A673 (cell line): Measurements from ENCODE around the gene MORN4. TPM values are rescaled to one million over a fixed set of nuclear protein-coding genes. Genes with fewer than 3 reads are reported as not detected.

Source experiments
- BruUV-seq: library from RNA; stranded (reverse); fragments of 400-500 nt; replicated peaks from 2 replicates; lab custom pipeline; 2021; lab: Mats Ljungman, UMichigan
- CTCF ChIA-PET: fragments of 300-600 bp; sonication (Branson Sonifier 250); formaldehyde crosslinking; loops from one replicate; lab custom pipeline; 2022; ENCODE audit warnings: antibody characterized with exemption; lab: Charles Lee
- POLR2A ChIA-PET: fragments of 300-600 bp; sonication (Branson Sonifier 250); formaldehyde crosslinking; loops from one replicate; lab custom pipeline; 2022; ENCODE audit warnings: antibody characterized with exemption; ENCODE audit not compliant: low non-redundant PET; lab: Charles Lee
- DNase-seq: peaks from one replicate; pipeline ENCODE4 v3.0.0-alpha.2; 2015; ENCODE audit warnings: low spot score
- H3K27ac ChIP-seq: fragments of 200-600 bp; sonication (generic); 2 replicates; pipeline ENCODE4 v1.5.1; 2016; ENCODE audit warnings: mixed run types, low read depth, mild to moderate bottlenecking, mixed read lengths, antibody characterized with exemption, low read length; ENCODE audit not compliant: poor library complexity, severe bottlenecking
- H3K27me3 ChIP-seq: fragments of 200-600 bp; sonication (generic); replicated peaks from 2 replicates; pipeline ENCODE4 v1.6.1; 2017; ENCODE audit warnings: mixed run types, low read depth, mild to moderate bottlenecking, mixed read lengths, antibody characterized with exemption, low read length; ENCODE audit not compliant: insufficient read depth, poor library complexity
- H3K36me3 ChIP-seq: fragments of 200-600 bp; sonication (generic); 2 replicates; pipeline ENCODE4 v1.6.1; 2016; ENCODE audit warnings: mixed run types, mild to moderate bottlenecking, mixed read lengths, antibody characterized with exemption, low read length; ENCODE audit not compliant: insufficient read depth, poor library complexity, severe bottlenecking
- H3K4me1 ChIP-seq: fragments of 200-600 bp; sonication (generic); 2 replicates; pipeline ENCODE4 v1.6.1; 2017; ENCODE audit warnings: mixed run types, mild to moderate bottlenecking, mixed read lengths, antibody characterized with exemption, low read length; ENCODE audit not compliant: insufficient read depth, poor library complexity, severe bottlenecking
- H3K4me3 ChIP-seq: fragments of 200-600 bp; sonication (generic); 2 replicates; pipeline ENCODE4 v1.5.1; 2016; ENCODE audit warnings: low read depth, mixed run types, mild to moderate bottlenecking, mixed read lengths, low read length; ENCODE audit not compliant: poor library complexity, severe bottlenecking
- H3K9me3 ChIP-seq: fragments of 200-600 bp; sonication (generic); 2 replicates; pipeline ENCODE4 v1.6.1; 2016; ENCODE audit warnings: mixed run types, low read depth, mild to moderate bottlenecking, mixed read lengths, antibody characterized with exemption, low read length; ENCODE audit not compliant: poor library complexity, severe bottlenecking
- EZH2 ChIP-seq: fragments of 200-600 bp; sonication (generic); IDR thresholded peaks from 2 replicates; pipeline ENCODE4 v1.6.1; 2017; ENCODE audit warnings: borderline replicate concordance, low read depth, mild to moderate bottlenecking, mixed read lengths, antibody characterized with exemption, low read length; ENCODE audit not compliant: poor library complexity, severe bottlenecking
- intact Hi-C: fragments of 100-400 bp; cut with micrococcal nuclease; formaldehyde crosslinking; loops from one replicate; pipeline ENCODE4 v1.10.0; 2022; ENCODE audit not compliant: unreplicated experiment
- total RNA-seq: library from RNA; stranded (reverse); gene quantifications from 2 replicates; pipeline ENCODE4 v1.2.3, GENCODE V29; 2021
- TF ChIP-seq, protein P1 (sequence below): fragments of 300-800, 200-600 bp; sonication (generic); conservative IDR thresholded peaks from 2 replicates; pipeline ENCODE4 v1.5.1; 2017; ENCODE audit warnings: low read depth, mild to moderate bottlenecking, antibody characterized with exemption, low read length, moderate library complexity, mixed read lengths

MORN4 gene
- total RNA-seq, 1 experiment from 2014 or later: 8.4 TPM

DNA sequence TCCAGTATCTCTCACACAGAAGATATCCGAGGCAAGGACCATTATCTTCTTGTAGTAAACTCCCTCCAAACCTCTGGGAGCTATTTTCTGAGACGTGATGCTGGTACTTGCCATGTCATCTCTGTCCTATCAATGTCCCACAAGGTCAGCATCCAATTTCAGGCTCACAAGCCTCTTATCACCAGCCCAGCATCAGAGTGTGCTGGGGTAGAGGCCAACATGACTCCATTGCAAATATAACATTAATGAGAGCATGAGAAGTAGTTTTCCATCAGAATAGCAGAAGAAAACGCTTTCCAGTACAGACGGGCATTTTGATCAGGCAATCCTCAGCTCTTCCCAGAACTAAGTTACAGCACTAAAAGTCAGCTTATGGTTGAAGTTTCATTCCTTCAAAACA lies 5.6 kb downstream of the MORN4 start:
- no peak for TF ChIP-seq EZH2
- TF ChIP-seq, protein P1, sequence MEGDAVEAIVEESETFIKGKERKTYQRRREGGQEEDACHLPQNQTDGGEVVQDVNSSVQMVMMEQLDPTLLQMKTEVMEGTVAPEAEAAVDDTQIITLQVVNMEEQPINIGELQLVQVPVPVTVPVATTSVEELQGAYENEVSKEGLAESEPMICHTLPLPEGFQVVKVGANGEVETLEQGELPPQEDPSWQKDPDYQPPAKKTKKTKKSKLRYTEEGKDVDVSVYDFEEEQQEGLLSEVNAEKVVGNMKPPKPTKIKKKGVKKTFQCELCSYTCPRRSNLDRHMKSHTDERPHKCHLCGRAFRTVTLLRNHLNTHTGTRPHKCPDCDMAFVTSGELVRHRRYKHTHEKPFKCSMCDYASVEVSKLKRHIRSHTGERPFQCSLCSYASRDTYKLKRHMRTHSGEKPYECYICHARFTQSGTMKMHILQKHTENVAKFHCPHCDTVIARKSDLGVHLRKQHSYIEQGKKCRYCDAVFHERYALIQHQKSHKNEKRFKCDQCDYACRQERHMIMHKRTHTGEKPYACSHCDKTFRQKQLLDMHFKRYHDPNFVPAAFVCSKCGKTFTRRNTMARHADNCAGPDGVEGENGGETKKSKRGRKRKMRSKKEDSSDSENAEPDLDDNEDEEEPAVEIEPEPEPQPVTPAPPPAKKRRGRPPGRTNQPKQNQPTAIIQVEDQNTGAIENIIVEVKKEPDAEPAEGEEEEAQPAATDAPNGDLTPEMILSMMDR: no peak
- H3K36me3 ChIP-seq: no peaks in the 10 kb centered on the region
- DNase-seq: no peak
- no peak overlapping the region for H3K27ac ChIP-seq
- peaks cover 12% of the 10 kb centered on the region for H3K4me1 ChIP-seq
- no peaks in the 10 kb centered on the region for H3K9me3 ChIP-seq
- intact Hi-C loops: no loop called here
- no peak overlapping the region for H3K4me3 ChIP-seq
- no TSS peak for BruUV-seq
- ChIA-PET POLR2A (no interaction called here), CTCF (no interaction called here)
- H3K27me3 ChIP-seq: no peaks in the 10 kb centered on the region

DNA sequence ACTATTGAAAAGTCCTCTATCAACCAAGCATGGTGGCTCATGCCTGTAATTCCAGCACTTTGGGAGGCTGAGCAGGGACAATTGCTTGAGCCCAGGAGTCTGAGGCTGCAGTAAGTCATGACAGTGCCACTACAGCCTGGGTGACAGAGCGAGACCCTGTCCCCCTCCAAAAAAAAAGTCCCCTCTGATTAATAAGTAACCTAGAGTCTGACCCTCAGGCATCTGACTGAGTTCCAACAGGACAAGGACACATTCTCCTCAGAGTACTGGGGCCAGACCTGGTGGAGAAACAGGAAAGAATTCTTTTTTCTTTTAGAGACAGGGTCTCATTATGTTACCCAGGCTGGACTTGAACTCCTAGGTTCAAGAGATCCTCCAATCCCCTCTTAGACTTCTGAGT lies 10.0 kb downstream of the MORN4 start:
- intact Hi-C loops: no loop called here
- CTCF ChIA-PET: no interaction called here
- no peak overlapping the region for H3K27ac ChIP-seq
- BruUV-seq: no TSS peak
- H3K9me3 ChIP-seq: no peaks in the 10 kb centered on the region
- no peaks in the 10 kb centered on the region for H3K36me3 ChIP-seq
- no peak for TF ChIP-seq EZH2
- no peaks in the 10 kb centered on the region for H3K4me1 ChIP-seq
- H3K27me3 ChIP-seq: no peaks in the 10 kb centered on the region
- no peak overlapping the region for H3K4me3 ChIP-seq
- no peak for DNase-seq
- POLR2A ChIA-PET: interaction anchor here (0.5 kb wide), 1 partner anchor 25 kb away, joined by 12 read pairs; no protein-coding TSS in a partner anchor

DNA sequence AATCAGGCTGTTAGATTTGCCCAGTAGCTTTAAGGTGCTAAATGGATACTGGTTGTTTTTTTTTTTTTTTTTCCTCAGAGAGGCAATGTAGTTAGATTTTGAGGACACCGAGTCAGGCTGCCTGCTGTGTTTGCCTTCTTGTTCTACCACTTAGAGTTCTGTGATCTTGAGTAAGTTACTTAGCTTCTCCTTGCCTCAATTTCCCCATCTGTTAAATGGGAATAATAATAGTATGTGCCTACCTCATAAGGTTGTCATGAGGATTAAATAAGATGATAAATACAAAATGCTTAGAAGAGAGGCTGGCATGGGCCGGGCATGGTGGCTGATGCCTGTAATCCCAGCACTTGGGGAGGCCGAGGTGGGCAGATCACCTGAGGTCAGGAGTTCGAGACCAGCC lies 14.6 kb downstream of the MORN4 start:
- Histone ChIP-seq H3K27ac (no peak overlapping the region), H3K4me3 (no peak overlapping the region), H3K27me3 (no peaks in the 10 kb centered on the region), H3K4me1 (no peaks in the 10 kb centered on the region), H3K9me3 (no peaks in the 10 kb centered on the region), H3K36me3 (no peaks in the 10 kb centered on the region)
- ChIA-PET POLR2A (no interaction called here), CTCF (no interaction called here)
- no TSS peak for BruUV-seq
- intact Hi-C loops: no loop called here
- no peak for TF ChIP-seq EZH2
- TF ChIP-seq, protein P1: no peak
- DNase-seq: no peak

DNA sequence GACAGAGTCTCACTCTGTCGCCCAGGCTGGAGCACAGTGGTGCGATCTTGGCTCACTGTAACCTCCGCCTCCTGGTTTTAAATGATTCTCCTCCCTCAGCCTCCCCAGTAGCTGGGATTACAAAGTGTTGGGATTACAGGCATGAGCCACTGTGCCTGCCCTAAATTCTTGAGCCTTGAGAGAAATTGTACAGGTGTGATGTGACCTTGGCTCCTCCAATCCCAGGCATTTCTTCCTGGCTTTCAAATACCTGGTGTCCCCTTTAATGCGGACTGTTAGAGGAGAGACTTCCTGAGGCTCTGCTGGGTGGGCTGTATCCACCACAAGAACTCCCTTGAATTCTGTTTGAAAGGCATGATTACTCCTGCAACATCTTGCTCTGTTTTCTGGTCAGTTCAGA lies 15.0 kb downstream of the MORN4 start:
- H3K36me3 ChIP-seq: no peaks in the 10 kb centered on the region
- TF ChIP-seq, protein P1: no peak
- TF ChIP-seq EZH2: no peak
- intact Hi-C loops: no loop called here
- H3K27ac ChIP-seq: no peak overlapping the region
- ChIA-PET CTCF (no interaction called here), POLR2A (no interaction called here)
- BruUV-seq: no TSS peak
- no peaks in the 10 kb centered on the region for H3K4me1 ChIP-seq
- H3K9me3 ChIP-seq: no peaks in the 10 kb centered on the region
- no peaks in the 10 kb centered on the region for H3K27me3 ChIP-seq
- no peak for DNase-seq
- H3K4me3 ChIP-seq: no peak overlapping the region
